Activated CD4-positive, CD25-positive, alpha-beta regulatory T cell treated with anti-CD3 and anti-CD28 coated beads, Interleukin-2, amount 50 U/mL, for 16 hours (primary cell): ENCODE data around the gene GBP6.
"Not testable (repeated sequence)": the region's sequence is repeated elsewhere in the genome, so short reads cannot be mapped to it uniquely, and the experiment has no call there.

Source experiments
- DNase-seq: peaks from one replicate; pipeline ENCODE4 v3.0.0-alpha.2; 2020; ENCODE audit warnings: low read depth, low spot score

Gene GBP6

GRCh38 chr1:89369331-89369730 lies 5.5 kb downstream of the GBP6 start:
- DNase-seq: no peak

GRCh38 chr1:89373810-89374209 lies 10.0 kb downstream of the GBP6 start:
- not testable (repeated sequence) for DNase-seq

- no peak for DNase-seq
Measured at GRCh38 chr1:89378001-89378400, 14.1 kb downstream of the GBP6 start.

- no peak for DNase-seq
Measured at GRCh38 chr1:89381618-89382017, 17.8 kb downstream of the GBP6 start.

- no peak for DNase-seq
Measured at GRCh38 chr1:89382479-89382878, 18.6 kb downstream of the GBP6 start.

- no peak for DNase-seq
Measured at GRCh38 chr1:89383185-89383584, 19.3 kb downstream of the GBP6 start.

GRCh38 chr1:89390707-89391106 lies 26.8 kb downstream of the GBP6 start:
- DNase-seq: no peak

GRCh38 chr1:89391686-89392085 lies 27.8 kb downstream of the GBP6 start:
- no peak for DNase-seq

- DNase-seq: no peak
Measured at GRCh38 chr1:89394851-89395250, 31.0 kb downstream of the GBP6 start.

- no peak for DNase-seq
Measured at GRCh38 chr1:89396902-89397301, 33.0 kb downstream of the GBP6 start.

GRCh38 chr1:89405275-89405929 lies 41.5 kb downstream of the GBP6 start:
- DNase-seq: no peak

- DNase-seq: no peak
Measured at GRCh38 chr1:89407360-89407759, 43.5 kb downstream of the GBP6 start.

GRCh38 chr1:89407768-89408167 lies 43.9 kb downstream of the GBP6 start:
- DNase-seq: not testable (repeated sequence)

- no peak for DNase-seq
Measured at GRCh38 chr1:89425056-89425455, 61.2 kb downstream of the GBP6 start.

GRCh38 chr1:89429062-89429461 lies 65.2 kb downstream of the GBP6 start:
- DNase-seq: no peak

- not testable (repeated sequence) for DNase-seq
Measured at GRCh38 chr1:89429681-89430080, 65.8 kb downstream of the GBP6 start.

- no peak for DNase-seq
Measured at GRCh38 chr1:89433421-89433820, 69.6 kb downstream of the GBP6 start.

- DNase-seq: not testable (repeated sequence)
Measured at GRCh38 chr1:89434058-89434780, 70.4 kb downstream of the GBP6 start.
